Measurements from ENCODE around the gene EVX1.

The EVX1 gene

DNA sequence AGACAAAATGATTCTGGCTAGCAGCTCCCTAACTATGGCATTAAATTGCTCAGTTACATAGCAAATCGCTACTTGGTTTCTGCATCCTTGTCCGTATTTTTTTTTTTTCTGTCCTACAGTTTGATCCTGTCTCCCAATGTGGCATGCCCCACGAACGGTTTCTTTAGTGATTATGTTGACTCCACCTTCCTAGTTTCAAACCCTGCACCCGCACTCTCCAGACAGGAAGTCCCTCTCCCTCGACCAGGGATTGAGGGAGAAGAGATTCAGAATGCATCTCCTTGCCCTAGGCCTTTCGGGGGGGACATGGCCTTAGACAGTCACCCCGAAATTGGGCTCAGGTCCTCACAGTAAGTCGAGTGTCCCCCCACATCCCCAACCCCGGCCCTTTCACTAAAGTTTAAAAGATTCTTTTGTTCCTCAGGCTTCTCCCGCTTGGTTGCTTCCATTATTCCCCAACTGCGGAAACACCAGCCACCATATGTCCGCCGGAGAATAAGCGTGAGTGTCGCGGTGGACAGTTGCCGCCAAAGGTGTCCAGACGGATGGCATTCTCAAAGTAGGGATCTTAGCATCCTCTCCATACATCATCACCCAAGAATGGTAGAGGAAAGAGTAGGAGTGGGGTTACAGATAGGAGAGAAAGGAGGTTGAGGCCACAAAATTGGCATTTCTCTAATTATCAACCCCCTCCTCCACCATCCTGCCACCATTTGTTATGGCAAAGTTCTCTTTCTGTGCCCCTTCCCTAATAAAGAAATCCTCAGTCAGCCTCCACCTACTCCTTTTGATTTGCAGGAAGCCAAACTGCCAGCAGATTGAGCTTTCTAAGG, 7.3 kb downstream of the EVX1 start:
- no peak overlapping the region for H3K4me3 ChIP-seq (replicated peaks; ENCODE audit: low read depth, low read length)
- DNase-seq (ENCODE audit: extremely low read depth, insufficient read length) = no peak
- TF ChIP-seq, protein P1, sequence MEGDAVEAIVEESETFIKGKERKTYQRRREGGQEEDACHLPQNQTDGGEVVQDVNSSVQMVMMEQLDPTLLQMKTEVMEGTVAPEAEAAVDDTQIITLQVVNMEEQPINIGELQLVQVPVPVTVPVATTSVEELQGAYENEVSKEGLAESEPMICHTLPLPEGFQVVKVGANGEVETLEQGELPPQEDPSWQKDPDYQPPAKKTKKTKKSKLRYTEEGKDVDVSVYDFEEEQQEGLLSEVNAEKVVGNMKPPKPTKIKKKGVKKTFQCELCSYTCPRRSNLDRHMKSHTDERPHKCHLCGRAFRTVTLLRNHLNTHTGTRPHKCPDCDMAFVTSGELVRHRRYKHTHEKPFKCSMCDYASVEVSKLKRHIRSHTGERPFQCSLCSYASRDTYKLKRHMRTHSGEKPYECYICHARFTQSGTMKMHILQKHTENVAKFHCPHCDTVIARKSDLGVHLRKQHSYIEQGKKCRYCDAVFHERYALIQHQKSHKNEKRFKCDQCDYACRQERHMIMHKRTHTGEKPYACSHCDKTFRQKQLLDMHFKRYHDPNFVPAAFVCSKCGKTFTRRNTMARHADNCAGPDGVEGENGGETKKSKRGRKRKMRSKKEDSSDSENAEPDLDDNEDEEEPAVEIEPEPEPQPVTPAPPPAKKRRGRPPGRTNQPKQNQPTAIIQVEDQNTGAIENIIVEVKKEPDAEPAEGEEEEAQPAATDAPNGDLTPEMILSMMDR (IDR thresholded peaks at IDR 0.05; ENCODE audit: insufficient read depth, low read length, poor library complexity, severe bottlenecking) = no peak
- H3K27me3 ChIP-seq (replicated peaks; ENCODE audit: control insufficient read depth, insufficient read depth, low read length) = peaks cover 4% of the 10 kb centered on the region
- no peaks in the 10 kb centered on the region for H3K36me3 ChIP-seq (ENCODE audit: control insufficient read depth, insufficient read depth, low read length)

DNA sequence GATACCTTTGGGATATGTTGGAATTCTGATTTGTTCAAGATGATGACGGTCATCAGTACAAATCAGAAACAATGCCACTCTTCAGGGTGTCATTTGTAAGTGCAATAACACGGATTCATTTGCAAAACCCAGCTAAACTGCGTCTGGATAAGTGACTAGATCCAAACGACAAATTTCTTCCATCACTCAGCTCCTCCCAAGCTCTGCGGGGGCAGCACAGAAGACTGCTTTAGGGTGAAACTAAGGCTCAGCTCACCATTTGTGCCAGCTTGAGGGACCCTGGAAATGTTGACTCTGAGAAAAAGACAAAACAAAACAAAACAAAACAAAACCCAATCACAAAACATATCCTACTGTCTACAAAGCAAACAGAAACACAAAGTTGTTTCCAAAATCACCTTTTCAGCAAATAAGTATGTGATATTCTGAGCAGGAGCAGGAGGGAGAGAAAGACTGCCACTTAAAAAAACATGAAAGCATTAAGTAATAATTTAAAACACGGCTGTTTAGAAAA, 8.0 kb downstream of the EVX1 start:
- no peak for DNase-seq (ENCODE audit: extremely low read depth, insufficient read length)
- H3K27me3 ChIP-seq (replicated peaks; ENCODE audit: control insufficient read depth, insufficient read depth, low read length) = peaks cover 2% of the 10 kb centered on the region
- no peak overlapping the region for H3K4me3 ChIP-seq (replicated peaks; ENCODE audit: low read depth, low read length)
- no peaks in the 10 kb centered on the region for H3K36me3 ChIP-seq (ENCODE audit: control insufficient read depth, insufficient read depth, low read length)
- TF ChIP-seq, protein P1 (IDR thresholded peaks at IDR 0.05; ENCODE audit: insufficient read depth, low read length, poor library complexity, severe bottlenecking) = no peak

DNA sequence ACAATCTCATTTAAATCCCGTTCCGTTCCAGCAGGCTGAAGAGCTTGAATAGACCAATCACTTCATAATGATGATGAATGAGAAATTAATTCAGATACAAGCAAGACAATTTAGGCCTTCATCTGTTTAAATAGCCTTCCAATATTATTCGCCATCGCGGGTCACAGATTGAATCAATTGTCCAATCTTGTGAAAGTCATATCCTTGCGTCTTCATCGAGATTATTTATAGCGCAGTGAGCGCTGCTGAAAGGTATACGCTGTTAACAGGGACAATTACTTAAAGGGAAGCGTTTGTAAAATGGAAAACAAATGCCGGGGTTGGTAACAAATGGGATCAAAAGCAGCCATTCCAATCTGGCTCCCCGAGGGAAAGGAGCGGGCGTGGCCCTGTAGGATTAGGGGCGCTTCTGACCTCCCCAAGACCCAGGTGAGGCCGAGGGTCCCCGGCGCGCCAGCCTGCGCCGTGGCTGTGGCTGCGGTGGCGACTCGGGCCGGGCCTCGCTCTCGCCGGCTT, 8.6 kb downstream of the EVX1 start:
- peaks cover 2% of the 10 kb centered on the region for H3K27me3 ChIP-seq (replicated peaks; ENCODE audit: control insufficient read depth, insufficient read depth, low read length)

DNA sequence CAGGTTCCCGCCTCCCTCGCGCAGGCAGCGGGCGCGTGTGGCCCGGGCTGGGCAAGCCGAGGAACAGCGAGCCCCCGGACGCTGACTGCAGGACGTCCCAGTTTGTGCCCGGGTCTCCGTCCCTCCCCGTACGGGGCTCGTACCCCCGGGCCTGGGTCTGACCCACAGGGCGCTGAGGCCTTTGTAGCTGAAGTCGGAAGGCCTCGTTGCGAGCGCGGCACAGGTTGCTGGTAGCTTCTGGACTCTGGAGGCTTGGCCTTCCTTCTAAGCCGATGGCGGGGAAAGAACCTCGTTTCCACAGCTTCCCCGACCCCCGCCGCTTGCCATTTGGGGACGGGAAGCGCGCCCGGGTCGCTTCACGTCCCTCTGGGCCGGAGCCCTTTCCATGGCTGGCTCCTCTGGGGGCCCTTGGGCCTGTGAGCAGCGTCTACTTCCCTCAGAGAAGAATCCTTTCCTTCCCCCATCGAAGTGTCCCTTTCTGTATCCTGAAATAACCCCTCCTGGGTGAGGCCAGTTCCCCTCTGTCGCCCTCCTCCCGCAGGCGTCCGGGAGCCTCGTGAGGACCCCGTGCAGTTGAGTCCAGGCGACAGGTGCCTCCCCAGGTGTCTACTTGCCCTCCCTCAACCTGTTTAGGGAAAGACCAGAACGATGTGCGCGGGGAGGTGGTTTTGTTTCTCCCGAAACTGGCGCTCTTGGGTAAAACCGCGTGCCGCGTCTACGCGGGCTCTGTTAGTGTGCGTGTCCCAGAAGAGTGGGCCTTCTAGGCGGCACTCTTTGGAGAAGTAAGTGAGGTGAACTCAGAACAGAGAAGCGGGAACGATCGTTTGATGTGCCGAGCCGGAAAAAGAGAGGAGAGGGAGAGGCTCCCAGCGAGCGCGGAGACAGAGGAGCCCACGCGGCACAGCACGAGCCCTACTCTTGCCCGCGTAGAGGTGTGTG, 9.3 kb downstream of the EVX1 start:
- Histone ChIP-seq H3K27me3 (replicated peaks; ENCODE audit: control insufficient read depth, insufficient read depth, low read length) (peaks cover 2% of the 10 kb centered on the region), H3K4me3 (replicated peaks; ENCODE audit: low read depth, low read length) (no peak overlapping the region)
- no peak for DNase-seq (ENCODE audit: extremely low read depth, insufficient read length)

More for the DNA sequence above, 8.6 kb downstream of the EVX1 start:
- Histone ChIP-seq H3K4me3 (replicated peaks; ENCODE audit: low read depth, low read length) (no peak overlapping the region), H3K36me3 (ENCODE audit: control insufficient read depth, insufficient read depth, low read length) (no peaks in the 10 kb centered on the region)
- TF ChIP-seq, protein P1 (IDR thresholded peaks at IDR 0.05; ENCODE audit: insufficient read depth, low read length, poor library complexity, severe bottlenecking) = no peak
- no peak for DNase-seq (ENCODE audit: extremely low read depth, insufficient read length)

DNA sequence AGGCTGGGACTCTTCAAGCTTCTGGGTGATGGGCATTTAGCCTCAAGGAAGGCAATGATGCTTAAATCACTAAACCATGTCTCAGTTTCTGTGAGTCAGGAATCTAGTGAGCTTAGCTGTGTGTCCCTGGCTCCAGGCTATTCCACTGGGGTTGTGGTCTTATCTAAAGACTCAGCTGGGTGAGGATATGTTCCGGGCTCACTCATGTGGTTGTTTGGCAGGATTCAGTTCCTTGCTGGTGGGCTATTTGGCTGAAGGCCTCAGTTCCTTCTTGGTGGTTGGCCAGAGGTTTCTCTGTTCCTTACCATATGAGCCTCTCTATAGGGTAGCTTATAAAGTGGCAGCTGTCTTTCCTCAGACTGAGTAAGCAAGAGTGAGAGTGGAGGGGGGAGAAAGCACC, 12.0 kb downstream of the EVX1 start:
- TF ChIP-seq, protein P1 (IDR thresholded peaks at IDR 0.05; ENCODE audit: insufficient read depth, low read length, poor library complexity, severe bottlenecking) = no peak
- H3K27me3 ChIP-seq (replicated peaks; ENCODE audit: control insufficient read depth, insufficient read depth, low read length) = no peaks in the 10 kb centered on the region; the same call in none of the 2 replicates
- H3K4me3 ChIP-seq (replicated peaks; ENCODE audit: low read depth, low read length) = no peak overlapping the region
- no peak for DNase-seq (ENCODE audit: extremely low read depth, insufficient read length)
- H3K36me3 ChIP-seq (ENCODE audit: control insufficient read depth, insufficient read depth, low read length) = no peaks in the 10 kb centered on the region

More for the DNA sequence above, 9.3 kb downstream of the EVX1 start:
- TF ChIP-seq, protein P1 (IDR thresholded peaks at IDR 0.05; ENCODE audit: insufficient read depth, low read length, poor library complexity, severe bottlenecking) = no peak
- no peaks in the 10 kb centered on the region for H3K36me3 ChIP-seq (ENCODE audit: control insufficient read depth, insufficient read depth, low read length)
